Hindlimb muscle (tissue), 1 donor: ENCODE measurements around the gene TCF25. TPM values are rescaled to one million over a fixed set of nuclear protein-coding genes. Genes with fewer than 3 reads are reported as not detected.

ENCODE experiments used
- DNase-seq: peaks from one replicate; pipeline ENCODE4 v3.0.0-alpha.2; 2013
- polyA plus RNA-seq: library from polyadenylated mRNA; unstranded; fragments of 120-200 nt; gene quantifications from one replicate; pipeline ENCODE4 v1.2.1, GENCODE V29; 2013; ENCODE audit not compliant: insufficient read length

TCF25 gene
- polyA plus RNA-seq, 1 donor: 115 TPM

DNA sequence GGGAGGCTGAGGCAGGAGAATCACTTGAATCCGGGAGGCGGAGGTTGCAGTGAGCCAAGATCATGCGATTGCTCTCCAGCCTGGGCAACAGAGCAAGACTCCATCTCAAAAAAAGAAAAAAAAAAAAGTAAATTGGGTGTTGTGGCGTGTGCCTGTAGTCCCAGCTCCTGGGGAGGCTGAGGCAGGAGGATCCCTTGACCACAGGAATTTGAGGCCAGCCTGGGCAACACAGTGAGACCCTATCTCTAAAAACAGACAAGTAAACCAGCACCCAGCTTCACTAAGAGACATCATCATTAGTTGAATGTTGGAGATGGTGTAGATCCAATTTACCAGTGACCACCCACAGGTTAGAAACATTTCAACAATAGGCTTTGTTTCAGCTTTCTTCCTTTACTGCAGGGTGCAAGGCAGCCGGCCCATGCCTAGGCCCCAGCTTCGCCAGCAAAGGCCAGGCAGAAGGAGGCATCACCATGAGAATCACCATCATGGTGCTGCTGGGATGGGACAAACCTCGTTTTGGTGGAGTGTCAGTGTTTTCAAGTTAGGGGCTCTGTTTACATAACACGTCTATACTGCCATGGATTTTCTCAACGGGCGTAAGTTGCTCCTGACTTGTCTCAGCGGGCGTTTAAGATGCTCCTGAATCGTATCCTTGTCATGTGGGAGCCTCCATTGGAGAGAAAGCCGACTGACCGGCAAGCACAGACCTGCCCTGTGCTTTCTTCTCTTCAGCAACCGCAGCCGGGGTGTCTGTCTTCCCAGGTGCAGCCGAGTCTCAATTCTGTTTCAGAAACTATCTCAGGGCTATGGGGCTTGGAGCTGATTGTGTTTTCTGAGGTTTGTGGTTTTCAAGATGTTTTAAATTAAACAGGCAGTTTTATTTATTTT is 7.3 kb downstream of the TCF25 start:
- DNase-seq: no peak

DNA sequence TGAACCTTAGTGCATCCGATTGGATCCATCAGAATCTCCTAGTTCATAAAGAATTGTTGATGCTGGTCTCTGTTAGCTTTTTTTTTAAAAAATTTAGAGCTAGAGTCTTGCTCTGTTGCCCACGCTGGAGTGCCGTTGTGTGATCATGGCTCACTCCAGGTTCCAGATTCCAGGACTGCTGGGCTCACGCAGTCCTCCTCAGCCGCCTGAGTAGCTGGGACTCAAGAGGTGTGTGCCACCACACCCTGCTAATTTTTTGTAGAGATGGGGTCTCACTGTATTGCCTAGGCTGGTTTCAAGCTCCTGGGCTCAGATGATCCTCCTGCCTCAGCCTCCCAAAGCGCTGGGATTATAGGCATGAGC is 8.0 kb downstream of the TCF25 start:
- DNase-seq: no peak

DNA sequence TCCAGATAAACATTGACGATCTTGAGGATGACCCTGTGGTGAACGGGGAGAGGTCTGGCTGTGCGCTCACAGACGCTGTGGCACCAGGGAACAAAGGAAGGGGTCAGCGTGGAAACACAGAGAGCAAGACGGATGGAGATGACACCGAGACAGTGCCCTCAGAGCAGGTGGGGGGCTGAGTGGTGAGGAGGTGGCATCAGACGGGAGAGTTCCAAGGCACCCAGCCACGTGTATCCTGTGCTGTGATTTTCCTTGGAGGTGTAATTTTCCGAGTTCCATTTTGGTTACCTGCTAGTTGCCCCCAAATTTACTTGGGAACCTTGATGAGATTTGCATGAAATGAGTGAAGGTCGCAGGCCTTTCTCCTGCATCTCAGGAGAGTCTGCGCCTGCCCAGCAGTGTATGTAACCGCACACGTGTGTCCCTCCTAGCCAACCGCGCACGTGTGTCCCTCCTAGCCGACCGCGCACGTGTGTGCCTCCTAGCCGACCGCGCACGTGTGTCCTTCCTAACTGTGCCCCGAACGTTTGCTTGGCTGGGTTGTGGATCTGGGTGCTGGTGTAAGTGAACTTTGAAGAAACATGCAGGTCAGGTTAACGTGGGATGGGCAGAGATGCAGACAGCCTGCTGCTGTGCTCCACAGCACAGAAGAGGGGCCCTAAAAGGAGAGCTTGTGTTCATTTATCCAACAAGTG is 10.1 kb downstream of the TCF25 start:
- DNase-seq: no peak

DNA sequence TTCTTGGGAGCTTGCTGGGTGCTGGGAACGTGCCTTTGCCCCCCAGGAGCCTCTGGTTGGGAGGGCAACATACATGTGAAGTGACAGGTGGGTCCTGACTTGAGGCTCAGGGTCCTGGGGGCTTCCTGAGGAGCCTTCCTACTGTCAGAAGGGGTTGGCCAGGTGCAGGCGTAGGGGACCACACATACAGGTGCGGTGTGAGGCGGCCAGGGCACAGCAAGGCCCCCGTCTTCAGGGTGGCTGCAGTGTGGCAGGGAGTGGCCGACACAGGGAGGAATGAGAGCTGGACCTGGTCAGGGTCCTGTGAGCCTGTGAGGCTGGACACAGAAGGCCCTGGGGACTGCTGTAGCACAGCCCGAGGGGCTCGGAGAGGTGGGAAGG is 10.6 kb downstream of the TCF25 start:
- no peak for DNase-seq

DNA sequence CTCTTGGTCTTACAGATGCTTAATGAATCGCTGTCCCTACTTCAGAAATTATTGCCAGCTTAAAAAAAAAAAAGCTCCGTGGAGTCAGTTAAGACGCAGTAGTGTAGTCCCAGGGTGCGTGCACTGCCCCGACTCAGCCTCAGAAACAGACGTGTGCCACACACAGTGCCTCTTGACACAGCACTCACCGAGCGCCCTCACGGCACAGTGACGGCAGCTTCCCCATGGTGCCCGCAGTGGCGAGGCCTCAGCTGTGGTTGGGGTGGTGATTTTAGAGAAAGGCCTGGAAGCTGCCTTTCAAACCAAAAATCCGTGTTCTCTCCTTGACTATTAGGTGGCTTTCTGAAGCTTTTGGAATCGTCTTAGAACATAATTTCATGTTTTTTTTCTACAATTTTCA is 13.9 kb downstream of the TCF25 start:
- no peak for DNase-seq

DNA sequence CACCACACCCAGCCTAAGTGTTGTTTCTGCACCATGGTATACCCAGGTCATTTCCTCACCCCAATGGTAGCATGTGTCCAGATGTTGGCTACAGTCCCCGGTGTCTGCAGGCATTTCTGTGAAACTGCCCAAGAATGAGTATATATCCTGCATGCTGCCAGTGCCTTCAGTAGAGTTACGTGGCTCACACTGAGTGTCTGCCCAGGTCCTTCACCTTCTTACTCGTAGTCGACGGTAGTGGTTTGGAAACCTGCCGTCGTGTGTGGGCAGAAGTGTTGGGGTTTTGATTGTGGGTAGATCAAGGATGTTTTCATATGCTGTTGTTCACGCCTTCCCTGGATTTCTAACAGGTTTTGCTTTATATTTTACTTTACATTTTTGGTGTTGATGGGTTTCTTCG is 16.8 kb downstream of the TCF25 start:
- no peak for DNase-seq

DNA sequence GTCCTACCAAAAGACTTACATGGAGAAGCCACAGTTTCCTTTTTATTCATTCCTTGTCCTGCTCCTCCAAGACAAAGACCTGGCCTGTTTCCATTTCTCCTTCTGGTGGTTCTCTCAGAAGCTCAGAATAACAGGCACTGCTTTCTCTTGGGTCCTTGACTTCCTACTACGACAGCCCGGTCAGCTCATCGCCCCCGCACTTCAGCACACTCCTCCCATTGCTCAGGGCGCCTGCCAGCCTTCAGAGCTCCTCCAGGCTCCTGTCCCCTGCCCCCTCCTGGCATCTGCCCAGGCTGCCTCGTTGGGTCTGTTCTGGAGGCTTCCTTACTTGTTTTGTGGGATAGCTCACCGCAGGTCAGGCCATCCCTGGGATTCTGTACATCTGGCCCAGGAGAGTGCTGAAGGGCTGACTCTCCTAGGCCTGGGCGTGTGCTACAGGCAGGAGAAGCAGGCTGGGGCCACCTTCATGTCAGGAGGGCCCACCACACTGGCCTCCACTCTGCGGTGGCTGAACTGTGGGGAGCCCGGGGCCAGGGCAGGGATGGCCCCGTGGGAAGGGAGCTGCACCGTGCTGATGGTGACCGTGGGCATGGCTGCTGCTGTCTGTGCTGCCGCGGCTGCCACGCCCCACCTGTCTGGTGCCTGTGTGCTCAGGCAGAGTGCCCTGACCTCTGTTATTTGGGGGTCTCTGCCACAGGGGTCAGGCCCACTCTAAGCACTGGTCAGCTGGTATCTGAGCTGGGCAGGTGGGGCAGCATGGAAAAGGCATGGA is 17.7 kb downstream of the TCF25 start:
- DNase-seq: no peak

DNA sequence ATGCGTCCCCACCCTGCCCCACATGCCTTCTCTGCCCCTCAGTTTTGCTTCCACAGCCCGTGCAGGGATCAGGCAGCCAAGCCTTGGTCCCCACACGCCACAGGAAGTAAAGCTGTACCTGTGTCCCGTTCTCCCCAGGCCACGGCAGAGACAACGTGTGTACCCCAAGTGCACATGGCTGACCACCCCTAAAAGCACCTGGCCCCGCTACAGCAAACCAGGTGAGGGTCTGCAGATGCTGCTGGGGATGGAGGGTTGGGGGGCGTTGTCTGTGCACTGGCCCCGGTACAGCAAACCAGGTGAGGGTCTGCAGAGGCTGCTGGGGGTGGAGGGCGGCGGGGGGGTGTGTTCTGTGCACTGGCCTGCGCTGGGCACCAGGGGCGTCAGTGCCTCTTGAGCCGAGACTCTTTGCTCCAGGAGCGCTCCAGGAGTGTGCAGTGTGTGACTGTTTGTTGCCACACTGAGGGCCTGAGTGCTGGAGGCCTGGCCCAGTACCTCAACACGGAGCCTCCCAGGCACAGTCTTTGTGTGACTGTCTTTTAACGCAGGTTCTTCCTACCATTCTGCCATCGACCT is 18.8 kb downstream of the TCF25 start:
- DNase-seq: no peak

DNA sequence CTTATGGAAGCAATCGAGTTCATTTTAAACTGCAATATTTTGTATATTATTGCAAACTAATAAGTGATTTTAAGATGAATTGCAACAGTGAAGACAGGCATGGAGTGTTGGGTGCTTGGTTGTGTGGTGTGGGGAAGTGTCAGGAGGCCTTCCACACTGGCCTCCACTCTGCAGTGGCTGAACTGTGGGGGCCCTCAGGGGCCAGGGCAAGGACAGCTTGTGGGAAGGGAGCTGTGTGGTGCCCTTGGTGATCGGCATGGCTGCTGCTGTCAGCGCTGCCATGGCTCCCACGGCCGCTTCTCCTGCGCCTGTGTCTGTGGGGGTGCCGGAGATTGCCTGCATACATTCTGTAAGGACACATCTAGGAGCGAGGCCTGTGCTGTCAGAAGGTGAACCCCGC is 19.2 kb downstream of the TCF25 start:
- DNase-seq: no peak

DNA sequence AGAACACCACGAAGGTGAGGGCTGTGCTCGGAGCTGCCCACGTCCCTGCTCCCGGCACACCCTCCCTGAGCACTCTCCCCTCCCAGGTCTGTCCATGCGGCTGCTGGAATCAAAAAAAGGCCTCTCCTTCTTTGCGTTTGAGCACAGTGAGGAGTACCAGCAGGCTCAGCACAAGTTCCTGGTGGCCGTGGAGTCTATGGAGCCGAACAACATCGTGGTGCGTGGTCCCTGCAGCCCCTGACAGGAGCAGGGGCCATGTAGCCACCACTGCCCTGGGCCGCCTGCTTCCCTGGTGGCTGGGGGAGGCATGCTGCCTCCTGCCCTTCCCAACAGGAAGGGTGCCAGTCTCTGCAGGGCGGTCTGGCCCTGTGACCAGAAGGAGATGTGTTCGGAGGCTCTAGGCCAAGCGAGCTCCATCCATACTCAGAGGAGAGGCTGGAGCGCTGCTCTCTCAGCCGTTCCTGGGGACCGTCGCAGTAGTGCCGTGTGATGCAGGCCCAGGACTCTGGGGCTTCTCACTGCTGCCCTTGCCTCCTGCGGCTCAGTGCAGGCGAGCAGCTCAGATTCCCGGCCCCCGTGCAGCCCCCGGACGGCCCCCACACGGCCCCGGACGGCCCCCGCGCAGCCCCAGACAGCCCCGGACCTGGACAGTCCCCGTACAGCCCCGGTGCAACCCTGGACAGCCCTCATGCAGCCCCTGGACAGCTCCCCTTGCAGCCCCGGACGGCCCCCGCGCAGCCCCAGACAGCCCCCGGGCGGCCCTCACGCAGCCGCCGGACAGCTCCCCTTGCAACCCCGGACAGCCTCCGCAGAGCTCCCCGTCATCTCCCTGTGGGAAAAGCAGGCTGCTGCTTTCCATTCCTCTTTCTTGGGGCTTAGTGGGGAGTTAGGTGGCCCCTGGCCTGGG is 20.5 kb downstream of the TCF25 start:
- DNase-seq: no peak

DNA sequence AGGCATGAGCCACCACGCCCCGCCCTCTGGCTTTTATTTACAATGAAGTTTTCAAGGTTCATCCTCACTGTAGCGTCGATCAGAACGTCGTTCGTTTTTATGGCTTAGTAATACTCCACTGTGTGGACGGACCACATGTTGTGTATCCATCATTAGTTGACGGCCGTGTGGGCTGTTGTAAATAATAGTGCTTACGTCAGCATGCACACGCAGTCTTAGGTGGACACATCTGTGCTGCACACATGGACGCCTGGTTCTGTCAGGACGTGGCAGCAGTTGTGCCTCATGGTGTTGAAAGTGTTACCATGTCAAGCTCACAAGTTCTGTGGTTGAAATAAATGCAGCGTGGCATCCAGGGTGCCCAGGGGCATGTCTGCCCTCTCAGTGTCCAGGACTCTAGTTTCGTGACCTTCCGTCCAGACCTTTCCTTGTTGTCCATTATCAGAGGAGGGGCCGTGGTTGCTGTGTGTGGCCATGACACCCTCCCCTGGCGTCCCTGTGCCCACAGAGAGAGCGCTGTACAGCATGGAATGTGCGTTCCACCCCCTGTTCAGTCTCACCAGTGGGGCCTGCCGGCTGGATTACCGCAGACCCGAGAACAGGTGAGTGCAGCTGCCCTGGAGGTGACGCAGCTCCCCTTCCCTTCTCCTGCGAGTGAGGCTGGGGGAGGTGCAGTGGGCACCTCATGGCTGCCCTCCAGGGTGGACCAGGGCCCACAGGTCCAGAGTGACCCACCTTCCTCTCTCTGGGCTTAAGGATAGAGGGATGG is 22.3 kb downstream of the TCF25 start:
- DNase-seq: no peak

DNA sequence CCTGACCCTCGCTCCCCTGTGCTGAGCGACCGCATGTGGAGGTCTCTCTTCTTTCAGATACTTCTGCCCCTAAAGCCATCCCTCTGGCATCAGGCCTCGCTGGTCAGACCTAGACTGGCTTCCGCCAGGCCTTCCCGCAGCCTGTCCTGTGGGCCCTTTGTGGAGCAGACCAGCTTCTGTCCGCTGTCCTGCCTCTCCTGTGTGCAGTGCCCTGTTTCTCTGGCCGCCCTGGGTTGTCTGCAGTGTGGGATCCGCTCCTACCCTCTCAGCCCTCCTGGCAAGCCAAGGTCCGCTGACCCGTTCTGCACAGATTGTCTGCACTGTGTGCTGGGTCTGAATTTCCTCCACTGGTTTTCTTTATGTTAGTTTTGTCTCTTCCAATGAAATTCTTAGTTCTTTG is 23.8 kb downstream of the TCF25 start:
- DNase-seq: no peak

DNA sequence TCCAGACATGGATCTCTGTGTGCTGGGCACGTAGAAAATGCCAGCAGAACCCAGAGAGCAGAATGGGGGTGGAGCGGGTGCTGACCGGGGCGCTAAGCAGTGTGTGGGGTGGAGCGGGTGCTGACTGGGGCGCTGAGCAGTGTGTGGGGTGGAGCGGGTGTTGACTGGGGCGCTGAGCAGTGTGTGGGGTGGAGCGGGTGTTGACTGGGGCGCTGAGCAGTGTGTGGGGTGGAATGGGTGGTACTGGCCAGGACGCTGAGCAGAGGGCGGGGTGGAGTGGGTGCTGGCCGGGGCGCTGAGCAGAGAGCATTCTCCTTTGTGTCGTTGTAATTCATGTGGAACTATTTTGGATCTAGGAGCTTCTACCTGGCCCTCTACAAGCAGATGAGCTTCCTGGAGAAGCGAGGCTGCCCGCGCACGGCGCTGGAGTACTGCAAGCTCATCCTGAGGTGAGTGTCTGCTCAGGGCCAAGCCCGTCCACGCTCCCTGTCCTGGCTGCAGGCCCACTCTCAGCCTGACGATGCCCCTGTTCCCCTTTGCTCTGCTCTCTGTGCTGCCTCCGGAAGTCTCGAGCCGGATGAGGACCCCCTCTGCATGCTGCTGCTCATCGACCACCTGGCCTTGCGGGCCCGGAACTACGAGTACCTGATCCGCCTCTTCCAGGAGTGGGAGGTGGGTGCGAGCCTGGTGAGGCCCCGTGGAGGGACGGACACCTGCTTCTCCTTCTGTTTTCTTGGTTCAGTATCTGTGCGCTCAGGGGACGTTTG is 25.0 kb downstream of the TCF25 start:
- DNase-seq: no peak

DNA sequence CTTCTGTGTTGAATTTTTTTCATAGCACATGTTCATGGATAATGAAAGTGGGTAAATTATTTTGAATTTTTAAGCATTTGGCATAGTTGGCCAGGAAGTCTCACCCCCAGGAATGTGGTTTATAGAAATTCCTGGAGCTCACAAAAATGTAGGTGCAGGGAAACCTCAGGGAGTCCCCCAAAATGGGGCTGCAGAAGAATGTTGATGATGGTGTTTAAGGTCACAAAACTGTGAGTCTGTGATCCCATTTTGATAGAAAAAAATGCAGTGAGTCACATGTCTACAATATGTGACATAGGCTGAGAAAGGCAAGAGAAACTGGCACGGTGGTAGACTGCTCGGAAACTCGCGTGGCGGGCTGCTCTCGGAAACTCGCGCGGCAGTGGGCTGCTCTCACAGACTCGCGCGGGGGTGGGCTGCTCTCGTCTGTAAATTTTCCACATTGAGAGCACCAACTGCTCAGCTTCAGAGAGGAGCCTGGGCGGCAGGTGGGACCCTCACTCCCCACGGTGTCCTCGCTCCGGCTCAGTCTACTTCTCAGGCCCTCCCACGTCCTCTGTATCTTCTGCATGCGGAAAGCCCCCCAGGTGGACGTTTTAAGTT is 26.6 kb downstream of the TCF25 start:
- DNase-seq: no peak

DNA sequence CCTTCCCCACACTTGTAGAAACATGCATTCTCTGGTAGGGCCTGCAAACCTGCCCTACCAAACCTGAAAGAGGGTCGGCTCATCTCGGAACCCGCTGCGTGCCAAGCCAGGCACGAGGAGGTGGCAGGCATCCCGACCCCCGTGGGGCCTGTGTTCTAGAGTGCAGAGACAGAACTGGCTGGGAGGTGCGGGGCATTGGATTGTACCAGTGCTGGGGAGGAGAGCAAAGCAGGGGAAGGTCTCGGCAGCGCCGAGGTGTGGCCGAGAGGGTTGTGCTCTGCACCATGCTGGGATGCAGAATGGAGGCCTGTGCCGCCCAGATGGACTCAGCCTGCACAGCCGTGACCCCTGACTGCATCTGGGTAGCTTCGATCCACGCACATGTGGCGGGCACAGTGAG is 27.5 kb downstream of the TCF25 start:
- no peak for DNase-seq

DNA sequence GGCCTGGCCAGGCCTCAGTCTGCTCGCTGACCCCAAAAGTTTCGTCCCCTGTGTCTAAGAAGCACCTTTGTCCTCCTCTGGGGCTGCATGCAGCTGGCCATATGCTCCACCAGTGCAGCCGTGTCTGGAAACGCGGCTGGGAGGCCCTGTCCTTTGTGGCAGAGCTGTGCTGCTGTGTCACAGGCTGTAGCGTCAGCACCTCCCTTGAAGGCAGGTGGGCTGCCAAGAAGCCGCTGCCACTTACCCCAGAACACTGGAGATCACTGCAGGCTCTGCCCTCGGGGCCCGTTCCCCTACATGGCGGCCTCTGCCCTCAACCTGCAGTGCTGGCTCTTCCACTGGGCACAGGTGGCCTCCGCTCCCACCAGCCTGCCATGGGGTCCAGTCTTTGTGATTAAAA is 29.6 kb downstream of the TCF25 start:
- DNase-seq: no peak

DNA sequence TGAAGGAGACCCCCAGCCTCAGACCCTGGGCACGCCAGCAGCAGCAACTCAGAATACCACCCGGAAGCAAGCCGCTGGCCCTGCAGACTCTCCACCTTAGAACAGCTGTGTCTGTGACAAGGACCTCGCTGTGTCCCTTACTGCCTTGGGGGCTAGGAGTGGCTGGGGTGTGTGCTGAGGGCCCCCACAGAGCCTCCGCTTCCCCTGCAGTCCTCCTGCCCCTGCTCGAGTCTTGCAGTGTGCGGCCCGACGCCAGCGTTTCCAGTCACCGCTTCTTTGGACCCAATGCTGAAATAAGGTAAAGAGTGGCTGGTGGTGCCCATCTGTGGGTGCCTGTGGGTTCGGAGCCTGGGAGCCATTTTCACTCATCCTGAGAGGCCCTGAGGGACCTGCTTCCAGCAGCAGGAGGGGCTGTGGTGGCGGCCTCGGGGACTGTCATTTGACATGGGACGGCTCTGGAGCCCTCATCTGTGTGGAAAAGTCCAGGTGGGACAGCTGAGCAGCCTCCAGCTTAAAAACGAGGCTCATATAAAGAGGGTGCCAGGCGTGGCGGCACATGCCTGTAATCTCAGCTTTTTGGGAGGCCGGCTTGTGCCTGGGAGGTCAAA is 30.6 kb downstream of the TCF25 start:
- no peak for DNase-seq

DNA sequence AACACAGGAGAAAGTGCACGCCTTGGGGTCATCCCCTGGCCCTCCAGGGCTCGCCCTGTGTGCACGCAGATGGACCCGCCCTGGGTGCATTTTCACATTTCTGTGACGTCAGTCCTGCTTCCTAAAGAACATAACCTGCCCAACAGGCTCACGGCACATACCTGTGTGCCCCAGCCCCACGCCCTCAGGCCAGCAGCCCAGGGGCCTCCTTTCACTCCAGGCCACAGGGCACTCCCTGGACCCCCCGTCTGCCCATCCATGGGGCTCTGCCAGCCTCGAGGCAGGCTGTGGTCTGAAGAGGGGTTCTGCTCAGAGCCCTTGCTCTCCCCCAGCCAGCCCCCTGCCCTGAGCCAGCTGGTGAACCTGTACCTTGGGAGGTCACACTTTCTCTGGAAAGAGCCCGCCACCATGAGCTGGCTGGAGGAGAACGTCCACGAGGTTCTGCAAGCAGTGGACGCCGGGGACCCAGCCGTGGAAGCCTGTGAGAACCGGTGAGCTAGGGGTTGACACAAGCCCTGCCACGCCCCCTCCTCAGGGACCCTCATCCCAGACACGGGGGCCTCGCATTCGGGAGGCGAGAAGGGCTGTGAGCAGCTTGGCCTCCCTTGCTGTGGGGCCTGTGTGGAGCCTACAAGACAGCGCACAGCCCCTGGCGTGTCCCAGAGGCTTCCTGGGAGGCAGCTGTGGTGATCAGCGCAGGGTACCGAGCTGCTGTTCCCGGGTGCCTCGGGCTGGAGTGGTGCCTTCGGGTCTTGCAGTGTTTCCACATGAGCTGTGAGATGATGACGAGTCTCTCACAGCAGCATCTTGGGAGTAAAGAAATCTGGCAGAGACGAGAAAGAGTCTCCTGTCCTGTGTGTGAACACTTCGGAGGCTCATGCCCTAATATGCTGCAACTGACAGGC is 31.5 kb downstream of the TCF25 start:
- no peak for DNase-seq
